ENCODE results near the gene EFNA5.

DNA sequence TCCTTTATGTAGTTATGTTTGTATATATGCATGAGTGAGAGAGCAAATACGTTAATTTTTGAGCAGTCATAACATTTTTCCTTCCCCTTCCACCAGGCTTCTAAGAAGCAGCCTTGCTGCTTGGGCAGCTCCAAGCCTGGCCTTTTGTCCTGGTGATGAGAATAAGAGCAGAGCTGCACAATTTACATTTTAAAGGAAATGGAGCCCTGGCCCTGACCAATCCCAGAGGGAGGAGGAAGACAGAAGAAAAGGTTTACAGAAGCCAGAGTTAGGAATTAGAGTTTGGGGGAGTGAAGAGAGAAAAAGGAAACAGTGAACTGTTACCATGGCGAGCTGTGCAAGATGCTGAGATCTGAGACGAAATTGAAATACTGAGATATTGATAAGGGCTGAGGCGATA, 25.3 kb upstream of the EFNA5 start:
- TF ChIP-seq POLR2A (IDR thresholded peaks at IDR 0.05) (no peak), CTCF (IDR thresholded peaks at IDR 0.05) (no peak), POLR2AphosphoS5 (IDR thresholded peaks at IDR 0.05) (no peak)

All from gastroesophageal sphincter (tissue), 3 donors.